CD4-positive, alpha-beta T cell treated with Interferon gamma for 1 hour (primary cell): ENCODE results near the gene ST6GALNAC3.
"Not testable (repeated sequence)": the region's sequence is repeated elsewhere in the genome, so short reads cannot be mapped to it uniquely, and the experiment has no call there.

Experiments
- DNase-seq: peaks from one replicate; pipeline ENCODE4 v3.0.0-alpha.2; 2020

ST6GALNAC3 gene

DNA sequence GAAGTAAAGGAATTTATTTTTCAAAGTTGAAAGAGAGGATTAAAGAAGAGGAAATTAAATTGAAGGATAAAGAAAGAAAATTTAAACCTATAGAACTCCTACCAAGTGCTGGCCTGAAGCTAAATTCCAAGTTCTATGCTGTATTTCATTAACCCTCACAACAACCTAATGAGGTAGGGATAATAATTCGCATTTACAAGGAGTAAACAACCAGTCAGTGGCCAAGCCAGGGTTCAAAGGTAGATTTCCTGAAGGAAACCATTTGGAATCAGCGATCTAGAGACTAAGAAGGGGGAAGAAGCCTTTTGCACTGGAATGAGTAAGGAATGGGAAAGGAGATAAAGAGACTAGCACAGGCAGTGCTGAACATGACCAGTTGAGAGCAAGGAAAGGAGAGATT is 526.9 kb downstream of the ST6GALNAC3 start:
- DNase-seq = no peak

DNA sequence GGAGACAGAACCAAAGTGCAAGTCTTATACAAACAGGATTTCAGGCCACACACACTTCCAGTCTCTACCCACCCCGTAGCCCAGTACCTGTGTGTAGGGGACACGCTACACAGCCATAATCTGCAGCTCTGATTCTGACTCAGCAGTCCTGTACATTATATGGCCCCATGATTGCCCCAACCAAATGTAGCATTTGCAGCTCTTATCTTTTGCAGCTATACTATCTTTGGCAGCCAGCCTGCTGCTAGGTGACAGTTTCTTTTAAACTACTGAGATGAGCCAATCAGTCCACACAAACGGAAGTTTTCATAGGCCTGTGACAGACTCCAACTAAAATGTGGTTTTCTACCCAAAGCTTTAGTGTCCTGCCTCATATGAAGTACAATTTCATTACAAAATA is 533.2 kb downstream of the ST6GALNAC3 start:
- DNase-seq = no peak

DNA sequence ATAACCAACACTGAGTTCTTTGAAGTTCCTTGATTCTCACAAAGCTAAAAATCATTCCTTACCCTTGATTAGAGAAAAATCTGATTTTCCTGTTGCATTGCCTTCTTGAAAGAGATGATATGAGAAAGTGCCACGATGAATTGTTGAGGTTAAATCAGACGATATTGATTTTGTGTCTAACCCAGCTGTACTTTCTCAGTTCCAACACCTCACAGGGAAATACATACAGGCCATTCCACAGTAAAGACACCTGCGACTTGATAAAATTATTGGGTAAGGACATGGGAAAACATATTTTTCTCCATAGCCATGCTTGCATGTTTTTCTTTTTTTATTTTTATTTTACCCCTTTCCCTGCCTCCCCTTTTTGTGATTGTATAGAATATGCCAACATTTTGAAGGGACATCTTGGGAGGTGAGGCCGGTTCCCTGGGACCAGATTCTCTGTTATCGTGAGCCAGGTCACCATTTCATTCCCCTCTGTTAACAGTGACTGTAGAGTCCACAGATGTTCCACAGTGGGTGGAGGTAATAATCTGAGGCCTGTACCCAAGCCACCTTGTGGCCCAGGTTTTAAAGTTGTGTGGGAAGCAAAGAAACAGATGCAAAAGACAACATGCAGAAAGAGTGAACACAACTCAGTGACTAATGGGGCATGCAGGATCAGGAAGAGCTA is 537.4 kb downstream of the ST6GALNAC3 start:
- DNase-seq = no peak

DNA sequence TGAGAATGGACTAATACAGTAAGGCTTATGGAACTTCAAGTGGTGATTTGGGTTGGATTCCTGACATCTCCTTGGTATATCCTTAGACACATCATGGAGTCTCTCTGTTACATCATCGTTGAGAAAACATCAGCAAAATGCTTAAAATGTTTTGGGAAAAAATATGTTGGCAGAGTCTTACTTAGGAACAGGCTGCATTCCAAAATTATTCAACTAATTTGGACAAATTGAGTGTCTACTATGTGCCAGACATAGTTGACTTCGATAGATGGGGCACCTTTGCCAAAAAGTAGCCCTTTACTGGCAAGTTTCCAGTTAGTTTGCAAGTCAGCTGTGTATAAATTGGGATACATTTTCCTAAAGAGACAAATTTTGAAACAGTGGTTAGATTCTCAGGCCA is 539.3 kb downstream of the ST6GALNAC3 start:
- DNase-seq = no peak

DNA sequence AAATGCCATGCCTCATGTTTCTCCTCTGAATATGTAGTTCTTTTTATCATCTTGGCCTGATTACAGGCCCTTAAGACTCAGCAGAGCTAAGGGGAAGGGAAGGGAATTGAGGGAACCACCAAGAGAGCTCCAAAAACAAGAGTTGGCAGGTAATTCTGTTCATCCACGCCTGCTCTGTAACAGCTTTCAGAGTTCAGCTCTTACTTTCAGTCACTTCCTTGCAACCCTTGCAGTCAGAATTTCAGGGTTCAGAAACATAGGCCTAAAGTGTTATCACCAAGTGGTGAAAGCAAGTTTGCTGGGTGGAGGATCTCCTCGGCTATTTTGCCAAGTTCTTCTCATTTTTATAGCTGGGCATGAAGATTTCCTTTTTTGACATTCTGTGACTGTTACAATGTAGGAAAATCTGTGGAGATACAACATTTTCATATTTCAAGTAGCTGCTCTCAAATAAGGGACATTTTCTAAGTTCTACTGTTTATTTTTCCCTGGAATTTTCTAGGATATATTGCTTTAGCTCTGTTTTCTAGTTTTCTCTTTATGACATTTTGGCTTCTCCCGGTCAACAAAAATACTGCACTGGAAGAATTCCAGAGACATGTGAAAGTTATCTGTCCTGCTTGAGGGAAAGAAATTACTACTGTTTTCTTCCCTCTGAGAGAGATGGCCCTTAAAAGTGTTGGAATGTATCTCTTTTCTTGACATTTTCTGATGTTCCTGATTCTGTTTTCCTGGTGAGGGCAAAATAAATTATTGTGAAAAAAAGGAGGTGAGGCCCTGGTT is 540.9 kb downstream of the ST6GALNAC3 start:
- no peak for DNase-seq

DNA sequence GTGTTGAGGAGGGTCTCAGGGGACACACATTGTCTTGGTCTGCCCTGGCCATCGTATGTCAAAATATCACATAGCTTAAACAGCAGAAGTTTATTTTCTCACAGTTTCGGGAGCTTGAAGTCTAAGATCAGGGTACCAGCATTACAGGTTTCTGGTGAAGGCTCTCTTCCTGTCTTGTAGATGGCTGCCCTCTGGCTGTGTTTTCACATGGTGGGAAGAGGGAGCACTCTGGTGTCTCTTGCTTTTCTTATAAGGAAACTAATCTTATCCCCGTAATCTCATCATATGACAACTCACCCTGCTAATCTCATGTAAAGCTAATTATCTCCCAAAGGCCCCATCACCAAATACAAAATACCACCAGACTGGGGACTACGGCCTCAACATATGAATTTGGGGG is 545.8 kb downstream of the ST6GALNAC3 start:
- no peak for DNase-seq

DNA sequence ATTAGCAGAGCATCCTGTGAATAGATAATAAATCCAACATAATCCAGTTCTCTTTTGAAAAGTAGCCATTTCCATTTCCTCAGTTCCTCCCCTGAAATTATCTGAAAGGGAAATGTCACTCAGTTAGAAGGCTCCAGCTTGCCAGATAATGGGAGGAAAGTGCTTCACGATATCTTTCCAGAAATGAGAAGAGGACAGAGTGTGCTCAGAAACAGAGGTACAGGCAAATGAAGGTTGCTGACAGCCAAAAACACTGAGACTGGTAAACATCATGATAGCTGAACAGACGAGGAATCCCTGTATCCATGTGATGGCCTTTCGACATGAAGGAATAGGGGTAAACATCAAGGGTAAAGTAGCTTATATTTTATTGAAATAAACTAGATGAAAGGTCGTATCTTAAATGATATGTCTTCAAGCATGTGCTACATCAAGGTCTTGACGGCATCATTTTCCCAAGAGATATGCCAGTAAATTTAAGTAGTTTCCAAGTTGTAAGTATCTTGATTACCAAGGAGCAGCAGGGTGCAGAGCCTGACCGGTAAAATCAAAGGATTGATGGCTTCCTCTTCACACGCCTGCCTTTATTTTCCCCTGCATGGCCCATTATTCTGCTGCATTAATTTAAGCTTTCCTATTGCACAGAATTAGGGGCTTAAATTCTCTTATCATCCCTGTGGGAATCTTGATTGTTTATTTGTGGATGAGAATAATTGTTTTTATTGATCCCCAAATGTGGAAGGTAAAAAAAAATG is 548.4 kb downstream of the ST6GALNAC3 start:
- DNase-seq = no peak

DNA sequence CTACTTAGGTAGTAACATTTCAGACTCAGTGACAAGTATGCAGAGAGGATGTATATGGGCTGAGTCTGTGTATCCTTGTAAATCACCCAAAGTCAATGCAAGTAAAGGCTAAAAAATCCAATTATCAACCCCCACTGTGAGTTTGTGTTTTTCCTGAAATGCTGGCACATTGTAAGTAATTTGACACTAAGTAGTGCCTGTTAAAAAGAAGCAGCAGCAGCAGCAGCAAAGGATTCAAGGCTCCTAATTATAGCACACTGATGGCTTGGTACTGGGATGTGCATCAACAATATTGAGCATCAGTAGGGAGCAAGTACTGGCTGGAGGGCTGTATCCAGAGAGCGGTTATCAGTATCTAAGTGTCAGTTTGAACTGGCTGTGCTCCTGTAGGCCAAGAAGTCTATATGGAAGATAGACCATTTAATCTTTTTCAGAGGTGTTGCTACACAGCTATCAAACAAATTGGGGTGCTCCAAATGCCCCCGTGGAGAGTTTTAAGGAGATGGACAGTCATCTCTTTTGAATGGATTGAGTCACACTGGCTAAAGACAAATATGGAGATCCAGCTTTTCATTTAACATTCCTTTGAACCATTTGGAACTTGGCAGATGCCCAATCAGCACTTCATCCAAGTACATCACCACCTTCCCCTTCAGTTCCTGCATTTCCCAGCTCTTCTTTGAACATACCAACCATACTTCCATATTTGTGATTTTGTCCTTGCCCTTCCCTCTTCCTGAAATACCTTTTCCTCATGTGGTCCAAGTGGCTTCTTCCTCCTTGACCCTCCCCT is 551.5 kb downstream of the ST6GALNAC3 start:
- no peak for DNase-seq

DNA sequence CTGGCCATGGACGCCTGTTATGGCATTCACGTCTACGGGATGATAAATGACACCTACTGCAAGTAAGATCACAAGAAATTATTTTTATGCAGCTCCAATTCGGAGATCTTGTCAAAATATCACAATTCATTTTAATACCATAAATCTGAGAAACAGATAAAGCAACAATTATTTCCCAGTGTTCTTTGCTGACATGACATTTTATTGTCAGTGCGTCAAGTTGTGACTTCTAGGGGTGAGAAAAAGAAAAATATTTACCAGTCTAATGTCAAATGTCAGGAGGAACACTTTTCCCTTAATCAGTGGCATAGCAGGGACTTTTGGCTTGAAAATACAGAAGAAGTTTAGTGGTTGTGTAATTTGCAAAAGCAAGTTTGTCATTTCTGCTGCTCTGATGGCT is 553.0 kb downstream of the ST6GALNAC3 start:
- no peak for DNase-seq

DNA sequence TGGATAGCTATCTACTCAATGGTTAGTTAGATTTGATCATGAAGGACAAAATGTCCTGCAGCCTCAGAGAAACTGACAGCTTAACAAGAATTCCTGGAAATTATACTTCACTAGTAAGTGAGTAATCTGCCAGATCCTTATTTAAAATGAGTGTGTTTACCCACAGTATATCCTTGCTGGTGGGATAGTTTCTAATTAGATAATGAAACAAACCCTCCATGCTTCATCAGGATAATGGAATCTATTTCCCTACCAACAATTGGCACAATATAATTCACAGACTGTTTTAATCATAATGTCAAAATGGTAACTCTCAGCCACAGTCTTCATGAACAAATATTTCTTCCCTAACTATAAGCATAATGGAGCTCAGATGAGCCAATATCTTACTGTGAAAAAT is 553.4 kb downstream of the ST6GALNAC3 start:
- DNase-seq = no peak

DNA sequence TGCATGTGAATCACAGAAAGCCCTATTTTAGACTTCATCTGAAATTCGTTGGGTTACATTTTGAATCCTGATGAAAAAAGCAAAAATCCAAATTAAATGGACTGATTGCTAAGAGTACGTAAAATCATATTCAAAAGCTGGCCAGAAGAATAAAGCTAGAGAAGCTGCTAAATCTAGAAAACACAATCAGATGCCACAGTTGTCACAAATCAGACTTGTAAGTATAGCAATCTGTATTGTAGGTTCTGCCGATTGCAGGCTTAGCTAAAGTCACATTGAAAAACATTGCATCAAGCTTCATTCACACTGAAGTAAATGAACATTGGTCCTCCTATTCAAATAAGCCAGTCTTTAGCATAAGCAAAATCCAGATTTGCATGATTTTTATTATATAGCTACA is 557.6 kb downstream of the ST6GALNAC3 start:
- no peak for DNase-seq

DNA sequence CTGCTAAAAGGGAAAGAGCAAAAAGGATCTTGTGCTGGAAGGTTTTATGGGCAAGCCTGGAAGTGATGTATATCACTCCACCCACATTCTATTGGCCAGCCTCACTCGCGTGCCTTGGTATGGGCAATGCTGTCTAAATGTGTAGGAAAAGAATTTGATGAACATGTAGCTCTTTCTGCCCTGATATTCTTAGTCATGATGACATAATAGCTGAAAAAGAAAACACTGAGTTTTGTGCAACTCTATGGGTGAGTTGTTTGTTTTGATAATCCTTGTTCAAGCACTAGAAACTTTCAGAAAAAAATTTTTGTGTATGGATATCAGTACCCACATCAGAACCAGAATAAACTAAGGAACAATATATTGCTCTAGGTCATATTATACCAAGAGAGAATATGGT is 561.2 kb downstream of the ST6GALNAC3 start:
- DNase-seq = no peak

DNA sequence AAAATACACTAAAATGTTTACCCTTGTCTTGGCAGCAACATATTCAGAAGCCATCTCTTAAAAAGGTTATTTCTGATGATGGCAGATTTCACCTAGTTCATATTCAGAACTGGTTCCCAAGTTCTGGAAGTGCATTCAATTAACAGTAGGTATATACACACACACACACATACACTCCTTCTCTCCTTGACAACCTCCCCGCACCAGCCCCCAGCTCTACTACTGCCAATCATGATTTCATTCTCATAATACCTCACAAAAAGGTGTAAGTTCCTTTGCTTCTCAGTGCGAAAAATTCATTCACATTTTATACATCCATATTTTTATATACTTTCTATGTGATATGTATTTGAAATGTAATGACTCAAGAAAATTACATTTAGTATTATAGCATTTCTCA is 564.6 kb downstream of the ST6GALNAC3 start:
- DNase-seq = no peak

DNA sequence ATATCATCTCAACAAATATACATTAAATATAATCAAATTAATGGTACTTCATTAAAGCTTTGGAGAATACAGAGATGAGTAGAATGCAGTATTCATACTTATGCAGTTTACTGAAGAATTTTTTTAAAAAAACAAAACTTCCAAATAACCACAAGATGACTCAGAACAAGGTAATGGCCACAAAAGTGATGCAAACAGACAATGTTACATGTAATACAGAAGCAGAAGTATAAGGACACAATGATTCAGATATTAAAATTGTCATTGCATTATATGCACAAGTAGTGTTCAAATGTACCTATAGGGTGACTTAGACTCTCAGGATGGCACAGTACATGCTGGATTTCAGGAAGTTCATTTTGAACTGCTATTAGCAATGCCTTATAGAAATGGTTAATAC is 565.5 kb downstream of the ST6GALNAC3 start:
- no peak for DNase-seq

DNA sequence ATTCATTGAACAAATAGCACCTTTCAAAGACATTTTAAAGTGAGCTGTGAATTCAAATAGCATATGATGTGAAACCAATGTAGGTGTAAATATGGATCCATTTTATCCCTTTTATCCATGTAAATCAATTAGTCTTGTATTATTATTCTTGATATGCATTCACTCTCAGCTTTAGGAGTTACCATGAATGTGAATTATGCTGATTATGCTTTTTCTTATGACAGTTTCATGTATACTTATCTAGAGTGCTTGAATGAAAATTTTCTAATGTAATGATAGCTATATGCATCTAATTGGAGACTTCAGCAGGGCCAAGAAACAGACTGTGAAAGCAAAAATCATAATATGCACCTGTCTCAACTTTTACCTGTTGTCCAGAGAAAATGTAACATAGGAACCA is 566.2 kb downstream of the ST6GALNAC3 start:
- no peak for DNase-seq

DNA sequence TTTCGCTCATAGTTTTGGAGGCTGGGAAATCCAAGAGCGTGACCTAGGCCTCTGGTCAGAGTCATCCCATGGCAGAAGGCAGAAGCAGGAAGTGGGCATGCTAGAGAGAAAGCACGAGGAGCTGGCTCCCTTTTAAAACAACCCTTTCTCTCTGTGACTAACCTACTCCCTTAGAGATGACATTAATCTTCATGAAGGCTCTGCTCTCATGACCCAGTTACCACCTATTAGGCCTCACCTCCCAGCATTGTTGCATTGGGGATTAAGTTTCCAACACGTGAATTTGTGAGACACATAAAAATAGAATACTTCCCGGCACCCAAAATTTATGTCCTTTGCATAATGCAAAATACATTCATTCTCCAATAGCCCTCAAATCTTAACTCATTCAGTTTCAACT is 569.6 kb downstream of the ST6GALNAC3 start:
- no peak for DNase-seq

DNA sequence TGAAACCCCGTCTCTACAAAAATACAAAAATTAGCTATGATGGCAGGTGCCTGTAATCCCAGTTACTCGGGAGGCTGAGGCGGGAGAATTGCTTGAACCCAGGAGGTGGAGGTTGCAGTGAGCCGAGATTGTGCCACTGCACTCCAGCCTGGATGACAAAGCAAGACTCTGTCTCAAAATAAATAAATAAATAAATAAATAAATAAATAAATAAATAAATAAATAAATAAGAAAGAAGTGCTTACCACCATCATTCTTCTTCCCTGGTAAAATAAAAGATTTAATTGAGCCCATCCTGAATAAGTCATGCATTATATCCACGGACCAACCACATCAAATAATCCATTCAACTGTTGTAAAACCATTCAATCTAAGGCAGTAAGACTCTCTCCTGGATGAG is 578.3 kb downstream of the ST6GALNAC3 start:
- not testable (repeated sequence) for DNase-seq

DNA sequence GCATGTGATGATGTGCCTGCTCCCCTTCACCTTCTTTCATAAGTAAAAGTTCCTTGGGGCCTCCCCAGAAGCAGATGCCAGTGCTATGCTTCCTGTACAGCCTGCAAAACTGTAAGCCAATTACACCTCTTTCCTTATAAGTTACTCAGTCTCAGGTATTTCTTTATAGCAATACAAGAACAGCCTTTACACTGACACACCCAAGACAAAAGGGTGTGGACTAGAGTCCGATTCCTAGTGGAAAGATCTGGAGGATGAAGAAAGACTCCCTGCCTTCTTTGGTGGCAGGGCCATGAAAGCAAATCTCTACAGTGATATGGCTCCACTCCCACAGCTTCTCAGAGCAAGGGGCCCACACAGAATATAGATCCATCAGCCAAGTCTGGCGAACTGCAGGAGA is 583.1 kb downstream of the ST6GALNAC3 start:
- DNase-seq = no peak

DNA sequence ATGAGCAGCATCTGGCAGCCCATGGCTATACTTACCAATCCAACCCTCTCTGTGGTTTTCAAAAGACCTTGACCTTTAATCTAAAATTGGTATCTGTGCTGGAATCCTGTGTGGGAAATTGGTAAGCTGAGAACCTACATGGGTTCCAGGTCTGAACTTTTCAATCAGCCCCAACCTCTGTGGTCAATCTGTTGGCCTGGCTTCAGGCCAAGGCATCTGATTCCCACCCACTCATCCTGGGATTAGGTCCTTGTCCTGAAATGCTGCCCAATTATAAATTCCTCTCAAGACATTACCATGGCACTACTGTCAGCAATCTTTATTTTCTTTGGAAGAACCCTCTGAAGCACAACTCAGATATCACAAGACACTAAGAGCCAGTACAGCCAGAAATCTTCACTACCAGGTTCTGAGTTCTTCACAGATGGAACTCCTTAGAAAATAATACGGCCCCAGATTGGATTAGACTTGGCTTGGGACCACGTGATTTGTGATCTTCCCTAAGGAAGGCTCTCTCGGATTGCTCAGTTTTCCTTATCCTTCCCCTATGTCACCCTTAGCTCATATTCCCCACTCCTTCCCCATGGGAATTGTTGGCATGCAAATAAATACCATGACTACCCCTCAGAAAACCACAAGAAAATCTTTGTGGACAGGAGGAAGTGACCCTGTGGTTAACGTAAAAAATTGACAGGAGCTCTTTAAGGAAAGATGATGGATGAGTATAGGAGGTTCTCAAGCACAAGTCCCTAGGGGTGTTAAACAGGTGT is 584.8 kb downstream of the ST6GALNAC3 start:
- no peak for DNase-seq

DNA sequence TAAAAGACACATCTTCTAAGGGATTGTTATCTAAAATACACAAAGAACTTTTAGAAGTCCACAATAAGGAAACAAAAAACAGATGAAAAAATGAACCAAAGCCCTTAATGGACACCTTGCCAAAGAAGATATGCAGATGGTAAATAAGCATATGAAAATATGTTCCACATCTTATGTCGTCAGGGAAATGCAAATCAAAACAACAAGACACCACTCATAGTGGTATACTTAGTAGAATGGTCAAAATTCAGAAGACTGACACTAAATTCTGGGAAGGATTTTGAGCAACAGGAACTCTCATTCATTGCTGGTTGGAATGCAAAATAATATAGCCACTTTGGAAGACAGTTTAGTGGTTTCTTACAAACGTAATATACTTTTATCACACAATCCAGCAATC is 587.0 kb downstream of the ST6GALNAC3 start:
- no peak for DNase-seq

DNA sequence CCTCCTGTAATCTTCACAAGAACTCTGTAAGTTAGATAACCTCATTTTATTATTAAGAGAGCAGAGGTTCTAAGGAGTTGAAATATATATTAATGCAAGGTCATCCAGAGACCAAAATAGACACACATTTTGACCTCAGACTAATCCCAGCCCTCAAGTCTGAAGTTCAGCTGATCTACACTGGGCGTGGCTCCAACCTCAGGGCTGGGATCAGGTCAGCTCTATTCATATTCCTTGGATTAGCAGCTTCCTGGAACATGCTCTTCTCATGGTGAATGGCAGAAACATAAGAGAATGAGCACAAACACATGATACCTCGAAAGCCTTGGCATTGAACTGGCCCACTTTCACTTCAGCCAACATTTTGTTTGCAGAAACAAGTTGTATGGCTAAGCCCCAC is 592.0 kb downstream of the ST6GALNAC3 start:
- DNase-seq = no peak

DNA sequence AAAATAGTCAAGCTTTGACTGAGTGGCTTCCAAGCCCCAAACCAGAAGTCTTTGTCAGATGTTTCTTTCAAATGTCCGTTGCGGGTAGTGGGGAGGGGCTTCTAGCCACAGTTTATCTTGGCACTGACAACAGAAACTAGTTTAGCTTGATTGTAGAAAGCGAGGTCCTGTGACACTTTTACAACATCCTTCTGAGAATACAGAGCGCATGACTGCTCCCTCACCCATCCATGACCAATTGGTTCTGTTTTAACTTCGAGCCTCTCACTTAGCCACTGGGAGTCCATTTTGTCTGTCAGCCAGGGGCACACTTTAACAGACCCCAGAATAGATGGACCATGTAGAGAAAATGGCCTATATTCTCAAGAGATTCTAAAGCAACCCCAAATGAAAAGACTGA is 593.5 kb downstream of the ST6GALNAC3 start:
- DNase-seq = no peak
